Measurements from ENCODE around the gene GATA1.

GATA1 gene

DNA sequence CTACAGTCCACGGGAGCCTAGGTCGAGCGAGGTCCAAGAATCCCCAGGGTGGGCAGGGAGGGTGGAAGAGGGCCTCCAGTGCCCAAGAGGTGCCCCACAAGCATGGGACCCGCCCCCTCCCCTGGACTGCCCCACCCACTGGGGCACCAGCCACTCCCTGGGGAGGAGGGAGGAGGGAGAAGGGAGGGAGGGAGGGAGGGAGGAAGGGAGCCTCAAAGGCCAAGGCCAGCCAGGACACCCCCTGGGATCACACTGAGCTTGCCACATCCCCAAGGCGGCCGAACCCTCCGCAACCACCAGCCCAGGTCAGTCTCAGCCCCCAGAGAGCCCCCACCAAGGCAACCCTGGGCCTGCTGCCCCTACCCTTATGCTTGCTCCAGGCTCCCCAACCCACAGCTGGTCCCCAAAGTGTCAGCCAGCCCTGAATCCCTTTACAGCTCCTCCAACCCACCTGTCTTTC, at the start of gene GATA1:
Gene GATA1, plus strand, starts transcription at position 250 of the 460 bp plus-strand sequence. CDS start 4,520 bp downstream, outside the sequence.
- Histone ChIP-seq H3K36me3 (ENCODE audit: control insufficient read depth, low read length) (no peaks in the 10 kb centered on the region), H3K27me3 (ENCODE audit: control insufficient read depth, low read length) (no peaks in the 10 kb centered on the region), H3K9me2 (replicated peaks; ENCODE audit: control insufficient read depth, low read length) (no peaks in the 10 kb centered on the region), H3K4me2 (ENCODE audit: low read length) (no peak within 1 kb of the TSS), H3F3A (ENCODE audit: control insufficient read depth, insufficient read depth) (no peaks in the 10 kb centered on the region), H4K20me1 (ENCODE audit: control insufficient read depth, insufficient read depth, low read depth, low read length) (no peaks in the 10 kb centered on the region), H3K9me3 (ENCODE audit: control insufficient read depth, insufficient read depth, low read length) (no peaks in the 10 kb centered on the region), H3K4me3 (ENCODE audit: low read length) (no peak within 1 kb of the TSS), H3K4me1 (ENCODE audit: control insufficient read depth, low read length) (no peaks in the 10 kb centered on the region), H3K79me2 (ENCODE audit: control insufficient read depth, low read length) (no peaks in the 10 kb centered on the region), H3K27ac (ENCODE audit: low read depth, low read length) (no peak within 1 kb of the TSS)
- TF ChIP-seq, protein P1, sequence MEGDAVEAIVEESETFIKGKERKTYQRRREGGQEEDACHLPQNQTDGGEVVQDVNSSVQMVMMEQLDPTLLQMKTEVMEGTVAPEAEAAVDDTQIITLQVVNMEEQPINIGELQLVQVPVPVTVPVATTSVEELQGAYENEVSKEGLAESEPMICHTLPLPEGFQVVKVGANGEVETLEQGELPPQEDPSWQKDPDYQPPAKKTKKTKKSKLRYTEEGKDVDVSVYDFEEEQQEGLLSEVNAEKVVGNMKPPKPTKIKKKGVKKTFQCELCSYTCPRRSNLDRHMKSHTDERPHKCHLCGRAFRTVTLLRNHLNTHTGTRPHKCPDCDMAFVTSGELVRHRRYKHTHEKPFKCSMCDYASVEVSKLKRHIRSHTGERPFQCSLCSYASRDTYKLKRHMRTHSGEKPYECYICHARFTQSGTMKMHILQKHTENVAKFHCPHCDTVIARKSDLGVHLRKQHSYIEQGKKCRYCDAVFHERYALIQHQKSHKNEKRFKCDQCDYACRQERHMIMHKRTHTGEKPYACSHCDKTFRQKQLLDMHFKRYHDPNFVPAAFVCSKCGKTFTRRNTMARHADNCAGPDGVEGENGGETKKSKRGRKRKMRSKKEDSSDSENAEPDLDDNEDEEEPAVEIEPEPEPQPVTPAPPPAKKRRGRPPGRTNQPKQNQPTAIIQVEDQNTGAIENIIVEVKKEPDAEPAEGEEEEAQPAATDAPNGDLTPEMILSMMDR (IDR thresholded peaks at IDR 0.05; ENCODE audit: low read depth, low read length, poor library complexity, severe bottlenecking) = no peak
- TF ChIP-seq EZH2phosphoT487 (IDR thresholded peaks at IDR 0.05; ENCODE audit: borderline replicate concordance, low read length) = no peak

DNA sequence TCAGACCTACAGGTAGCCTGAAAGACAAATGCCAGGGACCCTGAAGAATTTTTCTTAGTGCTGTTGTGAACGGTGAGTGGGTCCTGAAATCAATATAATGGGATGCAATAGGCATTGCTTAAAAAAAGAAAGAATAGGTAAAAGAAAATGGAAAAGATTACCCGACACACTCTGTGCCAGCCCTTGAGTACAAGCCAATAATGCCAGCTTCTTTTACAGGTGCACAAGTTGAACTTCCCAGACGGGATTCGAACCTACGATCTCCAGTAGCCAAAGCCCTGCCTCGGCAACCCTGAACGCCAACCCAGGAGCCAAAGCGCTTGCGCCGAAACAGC, 49.5 kb upstream of the GATA1 start:
- no peak overlapping the region for H3K27ac ChIP-seq (ENCODE audit: low read depth, low read length)

DNA sequence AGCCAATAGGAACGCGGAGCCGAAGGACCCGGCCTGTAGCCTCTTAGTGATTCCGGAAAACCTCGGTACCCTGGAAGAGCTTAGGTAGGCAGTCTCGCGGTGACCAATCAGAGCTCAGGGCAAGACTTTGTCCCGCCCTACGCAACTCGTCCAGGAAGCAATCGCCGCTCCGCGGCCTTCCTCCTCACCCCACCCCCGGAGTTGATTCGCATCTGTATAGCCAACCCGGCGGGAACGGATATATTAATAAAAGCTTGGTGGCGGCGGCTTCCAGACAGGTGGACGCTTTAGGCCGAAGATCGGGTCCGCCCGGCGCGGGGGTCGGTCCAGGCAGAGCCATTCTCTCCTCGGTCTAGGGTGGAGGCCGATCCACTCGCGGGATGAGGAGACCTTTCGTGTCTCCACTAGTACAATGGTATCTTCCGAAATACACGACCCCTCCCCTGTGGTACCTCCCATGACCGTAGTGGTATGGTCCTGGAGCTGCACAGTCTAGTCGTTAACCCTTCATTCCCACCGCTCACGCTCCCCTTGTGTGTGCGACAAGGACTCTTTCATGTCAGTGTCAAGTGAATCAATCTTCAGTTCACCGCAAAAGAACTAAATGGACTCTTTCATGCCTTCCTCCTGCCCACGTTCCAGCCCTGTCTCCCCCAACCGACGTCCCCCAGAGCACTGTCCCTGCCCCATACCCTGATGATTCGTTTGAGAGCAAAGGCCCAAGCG, 49.0 kb upstream of the GATA1 start:
- TF ChIP-seq, protein P1 (IDR thresholded peaks at IDR 0.05; ENCODE audit: low read depth, low read length, poor library complexity, severe bottlenecking) = no peak
- no peak for TF ChIP-seq EZH2phosphoT487 (IDR thresholded peaks at IDR 0.05; ENCODE audit: borderline replicate concordance, low read length)
- Histone ChIP-seq H3K4me1 (ENCODE audit: control insufficient read depth, low read length) (peaks cover 18% of the 10 kb centered on the region), H3K27ac (ENCODE audit: low read depth, low read length) (peak overlapping the region; percentile 89), H3K9me2 (replicated peaks; ENCODE audit: control insufficient read depth, low read length) (no peaks in the 10 kb centered on the region), H3K9me3 (ENCODE audit: control insufficient read depth, insufficient read depth, low read length) (no peaks in the 10 kb centered on the region), H3K4me3 (ENCODE audit: low read length) (peak overlapping the region; percentile 88), H3K27me3 (ENCODE audit: control insufficient read depth, low read length) (no peaks in the 10 kb centered on the region), H4K20me1 (ENCODE audit: control insufficient read depth, insufficient read depth, low read depth, low read length) (no peaks in the 10 kb centered on the region), H3K36me3 (ENCODE audit: control insufficient read depth, low read length) (no peaks in the 10 kb centered on the region), H3F3A (ENCODE audit: control insufficient read depth, insufficient read depth) (no peaks in the 10 kb centered on the region), H3K4me2 (ENCODE audit: low read length) (peak overlapping the region; percentile 98), H3K79me2 (ENCODE audit: control insufficient read depth, low read length) (peaks cover 5% of the 10 kb centered on the region)

More for the DNA sequence above, 49.5 kb upstream of the GATA1 start:
- Histone ChIP-seq H3K4me2 (ENCODE audit: low read length) (peak overlapping the region; percentile 80), H3K9me2 (replicated peaks; ENCODE audit: control insufficient read depth, low read length) (no peaks in the 10 kb centered on the region), H4K20me1 (ENCODE audit: control insufficient read depth, insufficient read depth, low read depth, low read length) (no peaks in the 10 kb centered on the region), H3K9me3 (ENCODE audit: control insufficient read depth, insufficient read depth, low read length) (no peaks in the 10 kb centered on the region), H3K27me3 (ENCODE audit: control insufficient read depth, low read length) (no peaks in the 10 kb centered on the region), H3K79me2 (ENCODE audit: control insufficient read depth, low read length) (peaks cover 5% of the 10 kb centered on the region), H3K4me3 (ENCODE audit: low read length) (peak overlapping the region; percentile 88), H3F3A (ENCODE audit: control insufficient read depth, insufficient read depth) (no peaks in the 10 kb centered on the region), H3K36me3 (ENCODE audit: control insufficient read depth, low read length) (no peaks in the 10 kb centered on the region), H3K4me1 (ENCODE audit: control insufficient read depth, low read length) (peaks cover 18% of the 10 kb centered on the region)
- no peak for TF ChIP-seq EZH2phosphoT487 (IDR thresholded peaks at IDR 0.05; ENCODE audit: borderline replicate concordance, low read length)
- TF ChIP-seq, protein P1 (IDR thresholded peaks at IDR 0.05; ENCODE audit: low read depth, low read length, poor library complexity, severe bottlenecking) = no peak

Measured in DOHH2 (cell line).